Spinal cord (tissue), 10 donors: ENCODE data around the gene ADGRL2. TPM values are rescaled to one million over a fixed set of nuclear protein-coding genes. Genes with fewer than 3 reads are reported as not detected.
A peak's percentile ranks its signal among the peaks of the same experiment; 100 is the strongest.

Source experiments
- DNase-seq, 6 donors: peaks; one replicate each; pipeline versions ENCODE4 v3.0.0 to v3.0.0-alpha.2; 2013 to 2015; ENCODE audit warnings: low spot score in 6 of 6, low read depth in 4 of 6
- H3K27ac ChIP-seq: one replicate; pipeline ENCODE4 v1.5.1; 2013; ENCODE audit warnings: low read depth, low read length, control low read depth
- H3K27me3 ChIP-seq: one replicate; pipeline ENCODE4 v1.6.1; 2013; ENCODE audit warnings: low read length; ENCODE audit not compliant: control insufficient read depth, insufficient read depth
- H3K36me3 ChIP-seq: one replicate; pipeline ENCODE4 v1.6.1; 2013; ENCODE audit warnings: low read length; ENCODE audit not compliant: control insufficient read depth, insufficient read depth
- H3K4me1 ChIP-seq: one replicate; pipeline ENCODE4 v1.6.1; 2013; ENCODE audit warnings: low read length; ENCODE audit not compliant: control insufficient read depth, insufficient read depth
- H3K4me3 ChIP-seq: one replicate; pipeline ENCODE4 v1.5.1; 2013; ENCODE audit warnings: low read depth, low read length, control low read depth
- H3K9me3 ChIP-seq: one replicate; pipeline ENCODE4 v1.6.1; 2013; ENCODE audit warnings: low read length; ENCODE audit not compliant: control insufficient read depth, insufficient read depth
- WGBS: methylation state at CpG from one replicate; pipeline ENCODE4 v1.1.5; 2013; ENCODE audit warnings: missing lambda C conversion rate; ENCODE audit not compliant: insufficient coverage; 5-methylcytosine and 5-hydroxymethylcytosine counted together
- polyA plus RNA-seq, 2 donors: library from polyadenylated mRNA; unstranded; fragments of 120-200 nt; gene quantifications; one replicate each; pipeline ENCODE4 v1.2.1, GENCODE V29; 2013; ENCODE audit not compliant: insufficient read length in 2 of 2
- total RNA-seq, 2 donors: library from RNA; depleted of rRNA in 1 of 2; stranded (reverse); fragments of 120-200 nt in 1 of 2; fragments of >200 nt in 1 of 2; gene quantifications; one replicate each; pipeline versions ENCODE4 v1.2.3 to v1.2.4, GENCODE V29; 2013 to 2014
- donor health status: healthy.

Gene ADGRL2
- total and polyA plus RNA-seq, 4 donors: 87.9 to 176 (median 103) TPM

GRCh38 chr1:82030830-82031229 is 230.1 kb downstream of the ADGRL2 start:
- H3K27ac ChIP-seq: no peak overlapping the region
- WGBS: no CpG with 5 or more reads among the region's 3 CpGs
- no peak overlapping the region for H3K4me3 ChIP-seq
- DNase-seq: no peak
- H3K27me3 ChIP-seq: no peaks in the 10 kb centered on the region
- H3K9me3 ChIP-seq: no peaks in the 10 kb centered on the region
- H3K36me3 ChIP-seq: no peaks in the 10 kb centered on the region
- H3K4me1 ChIP-seq: no peaks in the 10 kb centered on the region

- WGBS: no CpG with 5 or more reads among the region's 2 CpGs
- DNase-seq: peak in 1 of 6 donors; percentile 70
- Histone ChIP-seq H3K4me3 (no peak overlapping the region), H3K27ac (no peak overlapping the region), H3K4me1 (no peaks in the 10 kb centered on the region), H3K27me3 (no peaks in the 10 kb centered on the region), H3K9me3 (no peaks in the 10 kb centered on the region), H3K36me3 (no peaks in the 10 kb centered on the region)
Observed at GRCh38 chr1:82032068-82032467, 231.3 kb downstream of the ADGRL2 start.

DNA sequence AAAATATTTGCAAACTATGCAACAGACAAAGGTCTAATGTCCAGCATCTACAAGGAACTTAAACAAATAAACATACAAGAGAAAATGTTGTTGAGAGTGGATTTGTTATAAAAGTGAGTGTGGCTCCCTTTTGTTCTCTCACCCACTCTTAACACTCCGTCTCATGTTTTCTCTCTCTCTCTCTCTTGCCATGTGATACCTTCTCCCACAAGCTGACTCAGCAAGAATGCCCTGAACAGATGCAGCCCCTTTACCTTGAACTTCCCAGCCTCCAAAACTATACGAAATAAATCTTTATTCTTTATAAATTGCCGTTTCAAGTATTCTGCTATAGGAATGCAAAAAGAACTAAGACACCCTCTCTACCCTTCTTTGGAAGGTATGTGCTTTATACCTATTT is 234.1 kb downstream of the ADGRL2 start:
- no peak overlapping the region for H3K27ac ChIP-seq
- no peaks in the 10 kb centered on the region for H3K27me3 ChIP-seq
- 80% methylated on average over 1 of the region's 3 CpGs for WGBS
- H3K9me3 ChIP-seq: no peaks in the 10 kb centered on the region
- no peak overlapping the region for H3K4me3 ChIP-seq
- DNase-seq: no peak
- H3K36me3 ChIP-seq: no peaks in the 10 kb centered on the region
- H3K4me1 ChIP-seq: no peaks in the 10 kb centered on the region
